GM18951 (cell line): Measurements from ENCODE around the gene RNF148.

Experiments
- POLR2A ChIP-seq: IDR thresholded peaks from 4 replicates; pipeline ENCODE4 v1.6.1; 2011; ENCODE audit warnings: mild to moderate bottlenecking; ENCODE audit not compliant: insufficient read length, insufficient read depth; ENCODE audit errors: extremely low read depth
- in situ Hi-C: fragments of 300-500 bp; cut with MboI; formaldehyde crosslinking; loops from one replicate; pipeline ENCODE4 v1.12.0; 2022; ENCODE audit warnings: low sequenced_read_pairs, mixed read lengths, inconsistent platforms; ENCODE audit not compliant: unreplicated experiment

The RNF148 gene

DNA sequence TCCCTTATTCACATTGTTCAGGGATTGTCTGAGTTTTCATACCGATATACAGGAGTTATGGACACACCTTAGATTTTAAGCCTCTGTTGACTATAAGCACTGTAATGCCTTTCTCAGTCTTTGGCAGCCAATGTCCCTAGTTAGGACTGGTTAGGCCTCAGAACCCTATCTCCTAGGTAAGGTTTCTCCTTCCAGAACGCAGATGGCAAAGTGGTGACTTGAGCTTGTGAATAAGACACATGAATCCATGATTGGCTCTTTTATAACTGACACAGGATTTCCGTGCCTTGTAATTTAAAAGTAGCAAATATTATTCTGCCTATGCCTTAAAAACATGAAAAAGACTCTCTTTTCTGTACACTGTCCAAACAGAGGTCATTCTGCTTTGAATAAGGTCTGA is 12.5 kb upstream of the RNF148 start:
- in situ Hi-C loops = no loop called here
- no peak for TF ChIP-seq POLR2A

DNA sequence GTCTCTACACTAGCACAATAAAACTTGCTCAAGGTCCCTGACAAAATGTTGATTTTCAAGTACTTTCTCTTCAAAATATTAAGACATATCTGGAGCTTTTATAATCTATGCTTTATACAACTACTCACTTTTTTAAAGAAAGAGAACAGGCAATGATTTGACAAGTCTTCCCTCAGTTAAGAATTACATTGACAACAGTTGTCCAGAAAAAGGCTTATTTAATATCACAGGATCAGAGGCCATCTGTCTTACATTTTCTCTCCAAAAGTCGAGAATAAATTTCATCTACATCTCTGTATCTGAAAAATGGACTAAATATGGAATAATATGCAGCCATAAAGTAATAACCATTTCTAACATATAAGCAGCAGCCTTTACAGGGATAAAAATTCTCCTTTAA is 8.2 kb upstream of the RNF148 start:
- in situ Hi-C loops = no loop called here
- TF ChIP-seq POLR2A = no peak

DNA sequence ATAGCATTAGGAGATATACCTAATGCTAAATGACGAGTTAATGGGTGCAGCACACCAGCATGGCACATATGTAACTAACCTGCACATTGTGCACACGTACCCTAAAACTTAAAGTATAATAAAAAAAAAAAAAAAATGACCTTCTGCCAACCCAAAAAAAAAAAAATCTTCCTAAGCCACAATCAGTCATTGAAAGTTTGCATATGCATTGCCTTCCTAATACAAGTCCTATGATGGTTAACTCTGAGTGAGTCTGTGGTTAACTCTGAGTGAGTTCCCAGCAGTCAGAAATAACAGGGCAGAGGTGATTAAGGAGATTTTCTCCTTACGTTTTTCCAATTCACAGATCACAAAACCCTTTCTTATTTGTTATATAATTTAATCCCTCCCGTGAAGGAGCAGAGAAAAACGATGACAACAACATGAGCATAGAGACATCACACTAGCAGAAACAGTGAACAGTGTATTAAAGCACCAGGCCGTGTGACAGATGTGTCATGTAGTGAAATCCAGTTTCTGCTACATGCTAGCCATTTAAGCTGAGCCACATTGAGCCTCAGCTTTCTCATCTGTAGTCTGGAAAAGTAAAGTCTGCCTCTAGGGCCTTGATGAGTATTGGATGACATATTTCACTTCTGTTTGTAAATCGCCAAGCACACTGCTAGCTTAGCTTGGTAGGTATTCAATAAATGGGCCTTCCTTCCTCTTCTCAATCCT is 7.4 kb upstream of the RNF148 start:
- no peak for TF ChIP-seq POLR2A
- in situ Hi-C loops = no loop called here

DNA sequence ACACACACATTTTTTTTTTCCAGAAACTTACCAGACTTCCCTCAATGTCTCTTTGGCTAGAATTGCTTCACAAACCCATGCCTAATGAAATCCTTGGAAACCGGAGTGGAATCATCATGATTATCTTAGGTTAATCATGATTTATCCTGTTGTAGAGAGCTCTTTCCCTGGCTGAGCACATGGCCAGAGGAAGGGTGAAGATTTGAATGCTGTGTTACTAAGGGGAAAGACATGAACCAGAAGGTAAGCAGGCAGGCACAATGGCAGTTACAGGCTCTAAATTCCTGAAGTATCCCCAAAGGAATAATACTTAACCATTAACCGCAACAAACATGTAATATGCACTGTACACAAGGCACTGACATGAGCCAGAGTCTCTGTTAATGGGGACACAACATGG is 4.1 kb upstream of the RNF148 start:
- in situ Hi-C loops = no loop called here

DNA sequence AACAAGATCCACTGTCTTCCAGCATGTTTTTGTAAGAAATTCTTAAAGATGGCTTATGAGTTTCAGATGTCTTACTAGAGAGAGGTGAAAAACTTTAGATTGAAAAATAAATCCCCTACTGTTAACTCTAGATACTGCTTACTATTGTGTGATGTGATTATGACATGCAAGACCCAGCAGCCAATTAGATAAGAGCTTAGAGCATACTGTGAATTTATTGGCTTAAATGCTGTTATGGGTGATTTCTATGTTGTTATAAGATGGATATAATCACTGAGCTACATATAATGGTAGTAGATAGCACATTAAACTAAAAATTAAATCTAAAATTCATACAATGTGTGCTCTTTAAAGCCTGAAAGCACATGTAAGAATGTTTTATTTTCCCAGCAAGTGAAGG is 3.7 kb downstream of the RNF148 start, which contains the start of gene RNF133:
RNF133 (minus strand) TSS at position 101 of the 400 bp plus-strand sequence. CDS start 199 bp downstream, outside the sequence.
- in situ Hi-C loops = no loop called here

More for the DNA sequence above, 4.1 kb upstream of the RNF148 start:
- TF ChIP-seq POLR2A = no peak

DNA sequence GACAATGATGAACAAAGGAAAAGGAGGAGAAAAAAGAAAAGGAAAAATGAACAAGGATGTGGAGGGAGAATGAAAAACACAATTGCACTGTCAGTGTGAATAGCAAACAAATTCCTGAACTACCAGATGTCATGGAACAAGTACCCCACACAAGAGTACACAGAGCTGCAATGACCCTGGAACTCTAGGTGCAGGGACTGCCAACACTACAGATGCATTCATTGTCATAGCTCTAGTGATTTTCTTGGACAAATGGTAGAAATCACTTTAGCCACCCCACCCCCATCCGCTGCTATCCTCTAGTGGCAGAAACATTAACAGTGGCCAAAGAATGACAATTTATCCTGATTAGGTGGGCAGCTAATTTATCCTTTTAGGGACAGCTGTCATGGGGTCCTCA is 6.9 kb downstream of the RNF148 start:
- in situ Hi-C loops = no loop called here
- TF ChIP-seq POLR2A = no peak

More for the DNA sequence above, 3.7 kb downstream of the RNF148 start, which contains the start of gene RNF133:
- TF ChIP-seq POLR2A = no peak

DNA sequence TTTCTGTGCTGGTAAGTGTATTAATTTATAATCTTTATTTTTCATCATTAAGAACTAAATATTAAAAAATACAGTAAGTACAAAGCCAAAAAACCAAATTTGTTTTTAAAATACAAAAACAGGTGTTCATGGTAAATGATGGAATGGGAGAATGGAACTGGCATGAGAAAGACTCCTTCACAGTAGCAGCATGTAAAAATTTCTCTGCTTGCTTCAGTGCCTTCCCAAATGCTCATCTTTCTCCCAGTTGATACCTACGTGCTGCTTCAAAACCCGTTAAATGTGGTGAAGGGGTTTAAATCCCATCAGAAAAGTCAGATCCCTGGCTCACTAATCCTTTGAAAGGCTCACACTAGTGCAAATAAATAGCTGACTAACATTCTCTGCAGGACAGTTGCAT is 8.0 kb downstream of the RNF148 start:
- no peak for TF ChIP-seq POLR2A
- in situ Hi-C loops = no loop called here

DNA sequence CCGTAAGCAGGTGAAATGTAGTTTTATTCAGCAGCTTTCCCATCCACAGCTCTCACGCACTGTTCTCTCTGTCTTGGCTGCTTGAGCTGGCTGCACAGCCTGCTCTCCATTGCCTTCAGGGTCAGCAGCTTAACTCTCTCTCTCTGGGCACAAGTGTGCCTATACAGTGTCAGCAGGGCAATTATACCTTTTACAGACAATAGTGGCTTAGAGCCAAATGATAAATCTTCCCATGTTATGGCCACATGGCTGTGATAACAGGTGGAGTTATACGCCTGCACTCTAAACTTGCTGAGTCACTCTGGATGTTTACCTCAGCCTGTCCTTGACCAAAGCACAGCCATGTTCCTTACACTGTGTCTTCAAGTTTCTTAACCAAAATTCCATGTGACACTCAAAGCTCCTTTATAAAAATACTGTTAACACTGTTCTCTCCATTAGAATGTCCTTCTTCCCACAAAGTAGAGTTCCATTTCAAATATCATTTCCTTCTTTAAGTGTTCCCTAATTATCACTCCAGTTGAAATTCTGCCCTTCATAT is 9.9 kb downstream of the RNF148 start:
- no peak for TF ChIP-seq POLR2A
- in situ Hi-C loops = no loop called here

DNA sequence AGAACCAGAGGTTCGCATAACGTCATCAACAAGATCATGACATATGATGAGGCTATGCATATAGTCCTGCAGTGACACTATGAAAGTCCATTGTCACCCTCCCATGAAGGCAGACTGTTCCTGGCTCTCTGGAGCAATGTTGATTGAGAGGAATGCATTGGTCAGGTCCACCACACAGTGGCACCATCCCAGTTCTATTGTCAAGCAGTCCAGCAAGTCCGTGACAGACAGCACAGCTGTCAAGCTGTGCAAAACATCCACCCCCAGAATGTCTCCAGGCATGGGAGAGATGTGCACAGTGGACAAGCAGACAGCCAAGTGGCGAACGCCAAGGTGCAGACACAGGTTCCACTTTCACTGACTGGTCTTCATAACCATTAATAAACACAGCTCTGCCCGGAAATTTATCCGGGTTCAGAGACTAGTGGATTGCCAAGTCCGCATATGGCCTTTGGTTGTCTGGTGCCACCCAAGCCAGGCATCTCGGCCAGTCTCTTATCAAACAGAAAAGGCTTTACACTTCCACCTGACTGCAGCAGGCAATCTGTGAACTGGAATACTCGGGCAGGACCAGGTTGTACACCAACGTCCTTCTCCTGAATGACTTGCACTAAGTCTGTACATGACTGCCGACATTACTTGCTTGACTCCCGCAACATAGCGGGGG is 11.0 kb downstream of the RNF148 start:
- in situ Hi-C loops = no loop called here
- TF ChIP-seq POLR2A = no peak

DNA sequence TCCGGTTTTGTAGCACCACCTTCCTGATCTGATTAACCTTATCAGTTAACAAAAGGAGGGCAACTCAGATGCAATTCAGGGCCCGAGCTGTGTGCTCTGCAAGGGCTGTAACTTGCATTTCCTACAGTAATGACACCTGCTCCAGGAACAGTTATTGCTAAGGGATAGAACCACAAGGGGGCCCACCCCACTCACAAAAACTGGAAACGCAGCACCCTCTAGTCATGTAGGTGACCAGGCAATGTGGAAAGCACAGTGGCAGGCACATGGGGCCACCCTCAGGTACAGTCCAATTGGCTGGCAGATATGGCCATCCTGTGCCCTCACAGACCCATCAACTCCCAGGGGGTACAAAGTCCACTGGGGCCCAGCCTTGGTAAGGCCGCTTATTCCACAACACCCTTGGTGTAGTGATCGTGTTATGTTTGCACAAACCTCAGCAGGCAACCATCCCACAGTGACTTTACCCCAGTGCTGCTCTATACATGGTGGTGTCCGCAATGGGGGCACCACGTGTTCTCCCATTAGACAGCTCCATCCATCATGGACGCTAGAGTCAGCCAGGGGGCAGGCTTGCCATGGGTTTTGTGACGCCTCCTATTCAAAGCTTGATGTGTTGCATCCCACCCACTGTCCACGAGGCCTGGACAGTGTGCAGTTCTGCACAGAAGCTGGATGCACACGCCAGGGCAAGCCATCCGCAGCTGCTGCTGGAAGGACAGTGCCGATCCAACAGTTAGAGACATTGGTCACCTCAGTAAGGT is 13.2 kb downstream of the RNF148 start:
- TF ChIP-seq POLR2A = no peak
- in situ Hi-C loops = no loop called here

DNA sequence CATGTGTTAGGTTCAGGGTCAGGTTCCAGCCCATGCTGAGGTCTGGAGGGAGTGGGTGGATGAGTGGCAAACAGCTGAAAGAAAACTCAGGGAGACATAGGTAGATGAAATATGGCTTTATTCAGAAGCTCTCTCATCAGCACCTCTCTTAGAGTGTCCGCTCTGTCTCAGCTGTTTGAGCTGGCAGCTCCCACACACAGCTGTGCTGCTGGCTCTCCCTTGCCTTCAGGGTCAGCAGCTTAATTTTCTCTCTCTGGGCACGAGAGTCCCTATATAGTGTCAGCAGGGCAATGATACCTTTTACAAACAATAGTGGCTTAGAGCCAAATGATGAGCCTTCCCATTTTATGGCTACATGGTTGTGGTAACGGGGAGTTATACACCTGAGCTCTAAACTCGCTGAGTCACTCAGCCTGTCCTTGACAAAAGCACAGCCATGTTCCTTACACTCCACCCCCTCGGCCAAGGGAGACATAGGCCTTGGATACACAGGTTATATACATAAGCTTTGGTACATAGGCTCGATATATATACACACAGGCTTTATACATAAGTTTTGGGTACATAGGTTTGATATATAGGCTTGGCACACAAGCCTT is 14.2 kb downstream of the RNF148 start:
- in situ Hi-C loops = no loop called here
- TF ChIP-seq POLR2A = no peak

DNA sequence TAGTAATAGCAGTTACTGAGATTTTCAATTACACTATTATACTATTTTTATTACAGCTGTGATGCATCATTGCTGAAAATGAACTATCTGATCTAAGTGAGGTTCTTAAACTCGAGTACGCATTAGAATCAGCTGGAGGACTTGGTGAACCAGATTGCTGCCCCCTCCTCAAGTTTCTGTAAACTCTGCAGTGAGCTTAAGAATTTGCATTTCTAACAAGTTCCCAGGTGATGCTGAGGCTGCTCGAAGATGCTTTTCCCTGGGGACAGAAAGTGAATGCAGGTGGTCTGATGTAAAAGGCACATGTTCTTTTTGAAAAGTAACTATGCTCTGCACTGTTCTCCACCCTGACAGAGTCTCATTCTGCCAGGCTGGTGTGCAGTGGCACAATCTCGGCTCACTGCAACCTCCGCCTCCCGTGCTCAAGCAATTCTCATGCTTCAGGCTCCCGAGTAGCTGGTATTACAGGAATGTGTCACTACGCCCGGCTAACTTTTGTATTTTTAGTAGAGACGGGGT is 16.3 kb downstream of the RNF148 start:
- no peak for TF ChIP-seq POLR2A
- in situ Hi-C loops = no loop called here

DNA sequence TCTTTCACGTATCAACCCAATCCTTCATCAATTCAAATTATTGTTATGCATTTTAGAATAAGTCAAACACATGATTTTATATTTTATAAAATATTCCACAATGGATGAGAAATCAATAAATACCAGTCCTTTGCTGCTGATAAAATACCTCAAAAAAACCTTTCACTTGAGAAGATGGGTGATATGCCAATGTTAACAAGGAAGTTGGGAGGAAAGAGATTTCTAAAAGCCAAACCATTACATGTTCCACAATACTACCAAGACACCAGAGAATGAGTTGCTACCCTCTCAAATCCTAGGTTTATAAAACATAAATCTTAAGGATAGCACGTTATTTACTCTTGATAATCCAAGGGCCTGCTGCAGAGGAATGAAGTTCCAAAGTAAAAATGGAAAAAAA is 18.2 kb downstream of the RNF148 start:
- in situ Hi-C loops = no loop called here
- TF ChIP-seq POLR2A = no peak
